Lung (tissue), 12 donors: ENCODE results near the gene ESPN. TPM values are rescaled to one million over a fixed set of nuclear protein-coding genes. Genes with fewer than 3 reads are reported as not detected.

Experiments used
- ATAC-seq: fragments of 200-7000 bp; cut with Tn5 transposase; one replicate; pipeline ENCODE4 v1.9.1; 2020; ENCODE audit warnings: moderate number of reproducible peaks; ENCODE audit not compliant: insufficient read depth, low FRiP score
- DNase-seq, 3 donors: peaks; one replicate each; pipeline ENCODE4 v3.0.0-alpha.2; 2013 to 2017
- H3K27ac ChIP-seq, 2 donors: one replicate each; pipeline ENCODE4 v1.5.1; 2013; ENCODE audit warnings: mild to moderate bottlenecking in 2 of 2, moderate library complexity in 2 of 2, control low read depth in 1 of 2, inconsistent platforms in 1 of 2, low read depth in 1 of 2, low read length in 1 of 2
- H3K27me3 ChIP-seq, 3 donors: one replicate each; pipeline ENCODE4 v1.5.1; 2013; ENCODE audit warnings: low read length in 2 of 3; ENCODE audit not compliant: control insufficient read depth in 3 of 3, insufficient read depth in 3 of 3
- H3K36me3 ChIP-seq, 4 donors: one replicate each; pipeline ENCODE4 v1.5.1; 2013; ENCODE audit warnings: low read length in 4 of 4, mild to moderate bottlenecking in 1 of 4, moderate library complexity in 1 of 4; ENCODE audit not compliant: control insufficient read depth in 4 of 4, insufficient read depth in 4 of 4
- H3K4me1 ChIP-seq, 5 donors: one replicate each; pipeline ENCODE4 v1.5.1; 2013; ENCODE audit warnings: low read length in 5 of 5, mild to moderate bottlenecking in 2 of 5, moderate library complexity in 1 of 5; ENCODE audit not compliant: control insufficient read depth in 5 of 5, insufficient read depth in 5 of 5
- H3K4me3 ChIP-seq: one replicate; pipeline ENCODE4 v1.5.1; 2013; ENCODE audit warnings: mild to moderate bottlenecking, control low read depth, moderate library complexity
- H3K9ac ChIP-seq, 2 donors: one replicate each; pipeline ENCODE4 v1.5.1; 2013; ENCODE audit warnings: low read length in 2 of 2, control low read depth in 1 of 2; ENCODE audit not compliant: insufficient read depth in 1 of 2
- H3K9me3 ChIP-seq, 4 donors: one replicate each; pipeline ENCODE4 v1.5.1; 2013; ENCODE audit warnings: low read length in 3 of 4, mild to moderate bottlenecking in 1 of 4, moderate library complexity in 1 of 4; ENCODE audit not compliant: control insufficient read depth in 4 of 4, insufficient read depth in 3 of 4
- WGBS, 2 donors: extraction: QIAGEN DNeasy Blood & Tissue Kit; methylation state at CpG; one replicate each; pipeline ENCODE4 v1.1.7; 2013; 5-methylcytosine and 5-hydroxymethylcytosine counted together
- polyA plus RNA-seq, 2 donors: library from polyadenylated mRNA; stranded (reverse); fragments of 200-250 nt; gene quantifications; one replicate each; pipeline ENCODE4 v1.2.1, GENCODE V29; 2013
- total RNA-seq, 2 donors: library from RNA; depleted of rRNA in 1 of 2; stranded (reverse); fragments of >200 nt in 1 of 2; gene quantifications; one replicate each; pipeline ENCODE4 v1.2.1, GENCODE V29; 2014 to 2021
- TF ChIP-seq, protein P1 (sequence below): IDR thresholded peaks from 2 replicates; pipeline ENCODE4 v1.5.1; 2012; ENCODE audit warnings: mild to moderate bottlenecking; ENCODE audit errors: control extremely low read depth, extremely low read depth
- donor health status: control.
- donor health status: control.
- donor health status: Bipolar disorder and iron deficiency.
- donor health status: healthy.
- donor health status: DM: yes; HTN: yes; CAD: no.

ESPN gene
- total and polyA plus RNA-seq, 4 donors: 2.1 to 20.8 (median 7.4) TPM

DNA sequence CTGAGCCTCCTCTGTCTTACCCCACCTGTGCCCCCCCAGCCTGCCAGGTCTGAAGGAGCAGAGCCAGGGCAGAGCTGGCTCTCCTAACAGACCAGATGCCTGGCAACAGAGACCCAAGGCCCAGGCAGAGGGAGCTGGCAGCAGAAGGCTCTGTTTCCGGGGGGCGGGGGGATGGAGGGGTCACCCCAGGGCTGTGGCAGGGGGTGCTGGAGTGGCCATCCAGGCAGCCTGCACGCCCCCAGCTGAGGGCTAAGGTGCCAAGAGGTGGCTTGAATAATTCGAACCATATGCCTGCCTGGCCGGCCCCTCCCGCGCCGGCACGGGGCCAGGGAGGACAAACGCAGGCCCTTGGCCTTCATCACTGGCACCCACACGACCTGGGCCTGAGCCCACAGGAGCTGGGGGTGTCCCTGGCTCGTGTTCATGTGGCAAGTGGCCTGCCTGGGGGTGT, 82.9 kb downstream of the ESPN start:
- no peaks in the 10 kb centered on the region for H3K27me3 ChIP-seq
- TF ChIP-seq, protein P1, sequence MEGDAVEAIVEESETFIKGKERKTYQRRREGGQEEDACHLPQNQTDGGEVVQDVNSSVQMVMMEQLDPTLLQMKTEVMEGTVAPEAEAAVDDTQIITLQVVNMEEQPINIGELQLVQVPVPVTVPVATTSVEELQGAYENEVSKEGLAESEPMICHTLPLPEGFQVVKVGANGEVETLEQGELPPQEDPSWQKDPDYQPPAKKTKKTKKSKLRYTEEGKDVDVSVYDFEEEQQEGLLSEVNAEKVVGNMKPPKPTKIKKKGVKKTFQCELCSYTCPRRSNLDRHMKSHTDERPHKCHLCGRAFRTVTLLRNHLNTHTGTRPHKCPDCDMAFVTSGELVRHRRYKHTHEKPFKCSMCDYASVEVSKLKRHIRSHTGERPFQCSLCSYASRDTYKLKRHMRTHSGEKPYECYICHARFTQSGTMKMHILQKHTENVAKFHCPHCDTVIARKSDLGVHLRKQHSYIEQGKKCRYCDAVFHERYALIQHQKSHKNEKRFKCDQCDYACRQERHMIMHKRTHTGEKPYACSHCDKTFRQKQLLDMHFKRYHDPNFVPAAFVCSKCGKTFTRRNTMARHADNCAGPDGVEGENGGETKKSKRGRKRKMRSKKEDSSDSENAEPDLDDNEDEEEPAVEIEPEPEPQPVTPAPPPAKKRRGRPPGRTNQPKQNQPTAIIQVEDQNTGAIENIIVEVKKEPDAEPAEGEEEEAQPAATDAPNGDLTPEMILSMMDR: no peak
- H3K4me1 ChIP-seq: peaks cover 0 to 3% (median 0%) of the 10 kb centered on the region in 5 donors
- H3K9ac ChIP-seq: no peak overlapping the region
- no peaks in the 10 kb centered on the region for H3K36me3 ChIP-seq
- ATAC-seq (no peak), DNase-seq (no peak)
- no peak overlapping the region for H3K4me3 ChIP-seq
- WGBS, 2 donors: 80 to 90% methylated on average over 12 of the region's 12 CpGs
- H3K9me3 ChIP-seq: no peaks in the 10 kb centered on the region
- H3K27ac ChIP-seq: no peak overlapping the region

DNA sequence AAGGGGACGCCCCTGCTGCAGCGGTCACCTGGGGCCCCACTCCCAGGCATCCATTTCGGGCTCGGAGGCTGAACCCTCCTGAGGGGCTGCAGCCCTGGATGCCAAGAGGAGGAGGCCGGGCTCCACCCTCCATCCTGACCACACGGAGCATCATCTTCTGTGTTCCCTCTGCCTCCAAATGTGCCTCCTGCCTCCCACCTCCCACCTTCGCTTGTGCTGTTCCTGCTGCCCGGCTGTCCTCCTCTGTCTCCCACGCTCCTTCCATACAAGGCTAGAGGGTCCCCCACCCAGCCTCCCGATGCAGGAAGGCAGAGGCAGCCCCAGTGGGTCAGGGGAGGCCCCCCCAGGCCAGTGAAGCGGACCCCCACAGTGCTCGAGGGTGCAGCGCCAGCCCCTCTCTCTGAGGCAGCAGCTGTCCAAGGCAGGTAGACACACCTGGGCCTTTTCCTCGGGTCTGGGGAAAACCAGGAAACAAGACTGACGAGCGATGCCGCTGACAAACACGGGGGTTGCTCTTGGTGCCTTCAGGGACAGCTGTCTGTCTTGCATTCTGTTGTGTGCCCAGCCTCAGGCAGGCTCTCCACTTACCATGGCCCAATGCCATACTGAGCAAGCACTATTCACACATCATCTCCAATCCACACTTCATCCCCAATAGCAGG, 83.7 kb downstream of the ESPN start:
- Histone ChIP-seq H3K36me3 (no peaks in the 10 kb centered on the region), H3K27me3 (no peaks in the 10 kb centered on the region), H3K9me3 (no peaks in the 10 kb centered on the region), H3K4me3 (no peak overlapping the region), H3K9ac (no peak overlapping the region), H3K27ac (no peak overlapping the region), H3K4me1 (no peaks in the 10 kb centered on the region)
- TF ChIP-seq, protein P1: no peak
- WGBS, 2 donors: 83 to 94% methylated on average over 18 of the region's 18 CpGs
- no peak for ATAC-seq
- DNase-seq: no peak

DNA sequence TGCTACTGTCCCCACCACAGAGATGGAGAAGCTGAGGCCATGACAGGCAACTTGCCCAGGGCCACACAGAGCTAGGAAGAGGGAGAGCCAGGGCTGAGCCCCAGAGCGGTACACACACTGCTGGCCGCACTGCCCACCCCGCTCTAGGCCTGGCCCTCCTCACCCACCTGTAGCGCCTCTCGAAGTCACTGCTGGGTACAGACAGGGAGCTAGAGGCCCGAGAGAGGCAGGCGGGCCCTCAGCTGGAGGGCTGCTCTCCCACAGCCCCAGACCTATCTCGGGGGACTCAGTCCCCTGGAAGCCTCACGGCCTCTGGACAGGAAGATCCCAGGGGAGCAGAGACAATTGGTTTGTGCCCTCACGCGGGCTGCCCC, 84.2 kb downstream of the ESPN start:
- no peak for DNase-seq
- no peak for ATAC-seq
- H3K36me3 ChIP-seq: no peaks in the 10 kb centered on the region

More for the DNA sequence above, 84.2 kb downstream of the ESPN start:
- WGBS, 2 donors: 87 to 91% methylated on average over 11 of the region's 11 CpGs
- Histone ChIP-seq H3K4me1 (no peaks in the 10 kb centered on the region), H3K4me3 (no peak overlapping the region), H3K27me3 (no peaks in the 10 kb centered on the region), H3K9ac (no peak overlapping the region), H3K9me3 (no peaks in the 10 kb centered on the region), H3K27ac (no peak overlapping the region)
- TF ChIP-seq, protein P1: no peak
